HCT116 (cell line): ENCODE results near the gene MEN1. TPM values are rescaled to one million over a fixed set of nuclear protein-coding genes. Genes with fewer than 3 reads are reported as not detected.

Experiments
- ATAC-seq: fragments of 200-7000 bp; cut with Tn5 transposase; 2 replicates; pipeline ENCODE4 v1.9.1; 2020; ENCODE audit warnings: mild to moderate bottlenecking, moderate library complexity
- BruUV-seq: library from RNA; stranded (reverse); fragments of 400-500 nt; replicated peaks from 2 replicates; lab custom pipeline; 2021; lab: Mats Ljungman, UMichigan
- CTCF ChIA-PET: fragments of 300-600 bp; sonication (Branson Sonifier 250); formaldehyde crosslinking; loops from one replicate; lab custom pipeline; 2021; ENCODE audit warnings: antibody characterized with exemption; lab: Charles Lee
- POLR2A ChIA-PET: fragments of 300-600, 350-600 bp; sonication (Branson Sonifier 250); formaldehyde crosslinking; loops from one replicate; lab custom pipeline; 2021; ENCODE audit warnings: antibody characterized with exemption; lab: Charles Lee
- RAD21 ChIA-PET, 2 experiments: fragments of 300-600 bp; sonication (Branson Sonifier 250); formaldehyde crosslinking; loops; one replicate each; lab custom pipeline; 2023; ENCODE audit warnings: low total read pairs in 2 of 2; ENCODE audit not compliant: uncharacterized antibody in 2 of 2, unreplicated experiment in 2 of 2, low non-redundant PET in 1 of 2; lab: Charles Lee
- DNase-seq: peaks from one replicate; pipeline ENCODE4 v3.0.0-alpha.2; 2010; ENCODE audit warnings: low read depth, low spot score
- H2AFZ ChIP-seq: fragments of 200-600 bp; shearing (Covaris generic), sonication (generic); 2 replicates; pipeline ENCODE4 v1.6.1; 2017; ENCODE audit warnings: low read depth, mixed run types, mixed read lengths, antibody characterized with exemption, low read length; ENCODE audit not compliant: poor library complexity, severe bottlenecking
- H3K27ac ChIP-seq: 2 replicates; pipeline ENCODE4 v1.5.1; 2012; ENCODE audit warnings: low read depth, low read length
- H3K27me3 ChIP-seq: fragments of 200-600 bp; sonication (generic); 2 replicates; pipeline ENCODE4 v1.6.1; 2016; ENCODE audit warnings: mixed run types, low read length, mixed read lengths; ENCODE audit not compliant: insufficient read depth
- H3K36me3 ChIP-seq, 2 experiments: fragments of 200-500 bp in 1 of 2; fragments of 200-600 bp in 1 of 2; sonication (Bioruptor generic) in 1 of 2; sonication (generic) in 1 of 2; 2 replicates each; pipeline versions ENCODE4 v1.5.1 to v1.6.1; 2014 to 2016; ENCODE audit warnings: low read length in 2 of 2, inconsistent platforms in 1 of 2, mixed read lengths in 1 of 2, mixed run types in 1 of 2; ENCODE audit not compliant: insufficient read depth in 2 of 2, control insufficient read depth in 1 of 2
- H3K4me1 ChIP-seq, 2 experiments: fragments of 200-600 bp in 1 of 2; sonication (generic) in 1 of 2; 2 replicates each; pipeline versions ENCODE4 v1.5.1 to v1.6.1; 2012 to 2017; ENCODE audit warnings: low read length in 2 of 2, inconsistent platforms in 1 of 2, mild to moderate bottlenecking in 1 of 2, mixed read lengths in 1 of 2, mixed run types in 1 of 2, moderate library complexity in 1 of 2; ENCODE audit not compliant: insufficient read depth in 2 of 2, control insufficient read depth in 1 of 2
- H3K4me2 ChIP-seq: fragments of 200-600 bp; sonication (generic); 2 replicates; pipeline ENCODE4 v1.6.1; 2017; ENCODE audit warnings: mixed run types, low read length, mixed read lengths
- H3K4me3 ChIP-seq, 2 experiments: fragments of 200-600 bp in 1 of 2; sonication (generic) in 1 of 2; replicated peaks in 1 of 2; 2 replicates each; pipeline ENCODE4 v1.5.1; 2011 to 2016; ENCODE audit warnings: low read length in 2 of 2, control low read depth in 1 of 2, low read depth in 1 of 2, mild to moderate bottlenecking in 1 of 2, mixed read lengths in 1 of 2, mixed run types in 1 of 2
- H3K79me2 ChIP-seq: fragments of 200-600 bp; sonication (generic); 2 replicates; pipeline ENCODE4 v1.6.1; 2017; ENCODE audit warnings: mild to moderate bottlenecking, mixed run types, low read length, moderate library complexity, mixed read lengths; ENCODE audit not compliant: insufficient read depth
- H3K9ac ChIP-seq: fragments of 200-600 bp; sonication (generic); 2 replicates; pipeline ENCODE4 v1.6.1; 2016; ENCODE audit warnings: low read length, mixed read lengths
- H3K9me2 ChIP-seq: fragments of 200-600 bp; sonication (generic), shearing (Covaris generic); 2 replicates; pipeline ENCODE4 v1.6.1; 2017; ENCODE audit warnings: mixed run types, mild to moderate bottlenecking, moderate library complexity; ENCODE audit not compliant: insufficient read depth
- H3K9me3 ChIP-seq, 2 experiments: fragments of 200-500 bp in 1 of 2; fragments of 200-600 bp in 1 of 2; sonication (Bioruptor generic) in 1 of 2; sonication (generic) in 1 of 2; 2 replicates each; pipeline ENCODE4 v1.6.1; 2014 to 2017; ENCODE audit warnings: low read length in 2 of 2, mixed read lengths in 2 of 2, inconsistent platforms in 1 of 2, low read depth in 1 of 2, mild to moderate bottlenecking in 1 of 2, mixed run types in 1 of 2, moderate library complexity in 1 of 2; ENCODE audit not compliant: control insufficient read depth in 1 of 2, insufficient read depth in 1 of 2
- H4K20me1 ChIP-seq: fragments of 200-600 bp; sonication (generic), shearing (Covaris generic); 2 replicates; pipeline ENCODE4 v1.6.1; 2017; ENCODE audit warnings: mixed run types, mild to moderate bottlenecking, moderate library complexity; ENCODE audit not compliant: insufficient read depth
- CBX3 ChIP-seq: IDR thresholded peaks from 2 replicates; pipeline ENCODE4 v1.6.1; 2012; ENCODE audit warnings: low read depth
- CEBPB ChIP-seq: IDR thresholded peaks from 2 replicates; pipeline ENCODE4 v1.6.1; 2012; ENCODE audit warnings: low read depth
- EGR1 ChIP-seq: IDR thresholded peaks from 2 replicates; pipeline ENCODE4 v1.6.1; 2012; ENCODE audit warnings: low read depth
- ELF1 ChIP-seq: IDR thresholded peaks from 2 replicates; pipeline ENCODE4 v1.6.1; 2012; ENCODE audit warnings: low read depth, borderline replicate concordance
- EZH2phosphoT487 ChIP-seq: fragments of 200-600 bp; IDR thresholded peaks from 2 replicates; pipeline ENCODE4 v1.6.1; 2018; ENCODE audit warnings: antibody characterized with exemption, borderline replicate concordance
- POLR2A ChIP-seq: IDR thresholded peaks from 2 replicates; pipeline ENCODE4 v1.7.0; 2011; ENCODE audit warnings: borderline replicate concordance; ENCODE audit not compliant: insufficient read depth, insufficient read length; ENCODE audit errors: extremely low read depth
- RAD21 ChIP-seq: IDR thresholded peaks from 2 replicates; pipeline ENCODE4 v1.6.1; 2012; ENCODE audit warnings: low read depth, mild to moderate bottlenecking
- REST ChIP-seq: IDR thresholded peaks from 2 replicates; pipeline ENCODE4 v1.6.1; 2012; ENCODE audit warnings: low read depth
- SIN3A ChIP-seq: IDR thresholded peaks from 2 replicates; pipeline ENCODE4 v1.6.1; 2012; ENCODE audit warnings: low read depth
- SP1 ChIP-seq: IDR thresholded peaks from 2 replicates; pipeline ENCODE4 v1.6.1; 2012; ENCODE audit warnings: low read depth
- SRF ChIP-seq: IDR thresholded peaks from 2 replicates; pipeline ENCODE4 v1.6.1; 2012; ENCODE audit warnings: low read depth
- TCF7L2 ChIP-seq: IDR thresholded peaks from 2 replicates; pipeline ENCODE4 v1.7.0; 2011; ENCODE audit warnings: borderline replicate concordance, inconsistent platforms; ENCODE audit not compliant: insufficient read depth, insufficient read length; ENCODE audit errors: extremely low read depth
- YY1 ChIP-seq: IDR thresholded peaks from 2 replicates; pipeline ENCODE4 v1.6.1; 2011; ENCODE audit warnings: low read length, low read depth, moderate library complexity, mild to moderate bottlenecking; ENCODE audit not compliant: insufficient replicate concordance; ENCODE audit errors: extremely low read depth
- ZBTB33 ChIP-seq: IDR thresholded peaks from 2 replicates; pipeline ENCODE4 v1.6.1; 2011; ENCODE audit warnings: mild to moderate bottlenecking, low read length, moderate library complexity; ENCODE audit not compliant: insufficient replicate concordance; ENCODE audit errors: extremely low read depth
- ZFX ChIP-seq: fragments of 450-650 bp; IDR thresholded peaks from 2 replicates; pipeline ENCODE4 v1.6.1; 2017
- ZNF274 ChIP-seq: fragments of 200-500 bp; sonication (Bioruptor generic); IDR thresholded peaks from 2 replicates; pipeline ENCODE4 v1.6.1; 2014; ENCODE audit warnings: mild to moderate bottlenecking, low read depth, low read length, inconsistent platforms
- intact Hi-C: fragments of 100-400 bp; cut with micrococcal nuclease; formaldehyde crosslinking; loops from 2 replicates; pipeline ENCODE4 v1.10.0; 2022
- total RNA-seq: library from RNA; stranded (reverse); gene quantifications from one replicate; pipeline ENCODE4 v1.2.1, GENCODE V29; 2021; ENCODE audit not compliant: unreplicated experiment
- TF ChIP-seq, protein P1 (sequence below): IDR thresholded peaks from 2 replicates; pipeline ENCODE4 v1.6.1; 2012
- TF ChIP-seq, protein P2 (sequence below), 3 experiments: fragments of 200-600 bp in 1 of 3; sonication (generic) in 1 of 3; IDR thresholded peaks in 2 of 3; conservative IDR thresholded peaks in 1 of 3; 2 replicates each; pipeline ENCODE4 v1.5.1; 2012 to 2017; ENCODE audit warnings: low read depth in 2 of 3, low read length in 2 of 3, antibody characterized with exemption in 1 of 3, borderline replicate concordance in 1 of 3, control low read depth in 1 of 3, mild to moderate bottlenecking in 1 of 3, mixed read lengths in 1 of 3, mixed run types in 1 of 3, moderate library complexity in 1 of 3; ENCODE audit not compliant: insufficient read depth in 1 of 3

The MEN1 gene
- total RNA-seq, 1 experiment from 2014 or later: 62.1 TPM

DNA sequence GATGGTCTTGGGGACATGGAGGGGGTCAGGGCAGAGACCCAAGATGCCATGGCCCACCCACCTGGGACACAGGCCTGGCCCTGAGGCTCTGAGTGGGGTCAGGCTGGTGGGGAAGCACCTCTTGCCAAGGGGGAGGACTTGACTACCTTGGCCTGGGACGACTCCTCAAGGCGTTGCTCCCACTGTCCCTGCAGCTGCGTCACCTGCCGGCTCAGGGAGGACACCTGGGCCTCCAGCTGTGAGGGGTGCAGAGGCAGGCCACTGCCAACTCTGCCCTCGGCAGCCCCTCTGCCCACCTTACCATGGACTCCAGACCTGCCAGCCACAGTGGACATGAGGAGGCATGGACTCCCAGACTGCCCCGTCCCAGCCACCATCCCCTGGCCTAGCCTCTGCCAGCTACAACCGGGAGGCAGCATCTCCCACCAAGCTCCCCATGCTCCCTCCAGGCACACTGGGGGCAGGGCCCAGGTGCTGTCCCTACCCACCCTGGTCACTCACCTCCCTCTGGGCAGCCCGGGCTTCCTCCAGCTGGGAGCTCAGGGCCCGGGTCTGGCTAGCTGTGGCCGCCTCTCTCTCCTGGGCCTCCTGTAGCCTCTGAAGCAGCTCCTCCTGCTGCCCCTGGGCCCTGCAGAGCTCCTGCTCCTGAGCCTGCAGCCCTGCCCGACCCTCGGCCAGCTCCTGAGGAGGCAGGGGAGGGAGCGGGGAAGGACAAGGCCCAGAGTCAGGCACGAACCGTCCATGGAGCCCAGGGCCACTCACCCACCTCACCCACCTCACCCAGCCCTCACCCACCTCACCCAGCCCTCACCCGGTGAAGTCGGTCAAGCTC lies 25.5 kb upstream of the MEN1 start:
- Histone ChIP-seq H3K9me3 (no peaks in the 10 kb centered on the region), H2AFZ (no peak overlapping the region), H3K36me3 (peaks cover 11 to 19% of the 10 kb centered on the region in 2 experiments; a peak in 3 of 4 replicates), H3K4me3 (0 out of 4 replicates have a peak overlapping the region, but pooled peaks of 1 of the 2 experiments have one; percentile 13), H3K9me2 (no peaks in the 10 kb centered on the region), H3K79me2 (no peaks in the 10 kb centered on the region), H4K20me1 (no peaks in the 10 kb centered on the region), H3K4me1 (peaks cover 12 to 16% of the 10 kb centered on the region in 2 experiments), H3K9ac (peak overlapping the region; percentile 54; the same call in 1 of the 2 replicates), H3K27me3 (no peaks in the 10 kb centered on the region), H3K27ac (peak overlapping the region; percentile 61; the same call in 1 of the 2 replicates), H3K4me2 (peak overlapping the region; percentile 79)
- ChIA-PET CTCF (interaction anchor here (2.1 kb wide), 1 partner anchor 8 kb away, joined by 9 read pairs; the partner anchor contains the start of gene CDC42BPG), POLR2A (interaction anchor here (1.3 kb wide), 1 partner anchor 15 kb away, joined by 4 read pairs; no protein-coding TSS in a partner anchor), RAD21 (no interaction called here)
- intact Hi-C loops: no loop called here
- ATAC-seq (peak; percentile 45), DNase-seq (no peak)
- BruUV-seq: no TSS peak
- TF ChIP-seq, protein P1, sequence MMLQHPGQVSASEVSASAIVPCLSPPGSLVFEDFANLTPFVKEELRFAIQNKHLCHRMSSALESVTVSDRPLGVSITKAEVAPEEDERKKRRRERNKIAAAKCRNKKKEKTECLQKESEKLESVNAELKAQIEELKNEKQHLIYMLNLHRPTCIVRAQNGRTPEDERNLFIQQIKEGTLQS: no peak
- TF ChIP-seq ZNF274: no peak
- no peak for TF ChIP-seq CBX3
- TF ChIP-seq YY1: no peak
- no peak; the same call in 1 of the 2 replicates for TF ChIP-seq ZFX
- TF ChIP-seq RAD21: no peak
- TF ChIP-seq EGR1: no peak
- TF ChIP-seq ZBTB33: no peak
- no peak for TF ChIP-seq SIN3A
- no peak for TF ChIP-seq TCF7L2
- TF ChIP-seq, protein P2, sequence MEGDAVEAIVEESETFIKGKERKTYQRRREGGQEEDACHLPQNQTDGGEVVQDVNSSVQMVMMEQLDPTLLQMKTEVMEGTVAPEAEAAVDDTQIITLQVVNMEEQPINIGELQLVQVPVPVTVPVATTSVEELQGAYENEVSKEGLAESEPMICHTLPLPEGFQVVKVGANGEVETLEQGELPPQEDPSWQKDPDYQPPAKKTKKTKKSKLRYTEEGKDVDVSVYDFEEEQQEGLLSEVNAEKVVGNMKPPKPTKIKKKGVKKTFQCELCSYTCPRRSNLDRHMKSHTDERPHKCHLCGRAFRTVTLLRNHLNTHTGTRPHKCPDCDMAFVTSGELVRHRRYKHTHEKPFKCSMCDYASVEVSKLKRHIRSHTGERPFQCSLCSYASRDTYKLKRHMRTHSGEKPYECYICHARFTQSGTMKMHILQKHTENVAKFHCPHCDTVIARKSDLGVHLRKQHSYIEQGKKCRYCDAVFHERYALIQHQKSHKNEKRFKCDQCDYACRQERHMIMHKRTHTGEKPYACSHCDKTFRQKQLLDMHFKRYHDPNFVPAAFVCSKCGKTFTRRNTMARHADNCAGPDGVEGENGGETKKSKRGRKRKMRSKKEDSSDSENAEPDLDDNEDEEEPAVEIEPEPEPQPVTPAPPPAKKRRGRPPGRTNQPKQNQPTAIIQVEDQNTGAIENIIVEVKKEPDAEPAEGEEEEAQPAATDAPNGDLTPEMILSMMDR (IDR thresholded peaks at IDR 0.05 in 2 of 3, conservative IDR thresholded peaks at IDR 0.05 in 1 of 3; ENCODE audit: borderline replicate concordance in 1 of 3, insufficient read depth in 1 of 3, low read depth in 2 of 3, low read length in 2 of 3): no peak
- no peak for TF ChIP-seq POLR2A
- TF ChIP-seq CEBPB: no peak
- TF ChIP-seq SRF: no peak
- no peak for TF ChIP-seq ELF1
- TF ChIP-seq SP1: no peak
- no peak for TF ChIP-seq REST
- no peak for TF ChIP-seq EZH2phosphoT487
